Pericardium fibroblast (primary cell): ENCODE data around the gene ZNF692. TPM values are rescaled to one million over a fixed set of nuclear protein-coding genes. Genes with fewer than 3 reads are reported as not detected.

ENCODE experiments used
- total RNA-seq: library from RNA; depleted of rRNA; stranded (reverse); fragments of >200 nt; gene quantifications from 2 replicates; pipeline ENCODE4 v1.2.3, GENCODE V29; 2015

The ZNF692 gene
- total RNA-seq: 14.3 and 34.2 TPM in 2 replicates

DNA sequence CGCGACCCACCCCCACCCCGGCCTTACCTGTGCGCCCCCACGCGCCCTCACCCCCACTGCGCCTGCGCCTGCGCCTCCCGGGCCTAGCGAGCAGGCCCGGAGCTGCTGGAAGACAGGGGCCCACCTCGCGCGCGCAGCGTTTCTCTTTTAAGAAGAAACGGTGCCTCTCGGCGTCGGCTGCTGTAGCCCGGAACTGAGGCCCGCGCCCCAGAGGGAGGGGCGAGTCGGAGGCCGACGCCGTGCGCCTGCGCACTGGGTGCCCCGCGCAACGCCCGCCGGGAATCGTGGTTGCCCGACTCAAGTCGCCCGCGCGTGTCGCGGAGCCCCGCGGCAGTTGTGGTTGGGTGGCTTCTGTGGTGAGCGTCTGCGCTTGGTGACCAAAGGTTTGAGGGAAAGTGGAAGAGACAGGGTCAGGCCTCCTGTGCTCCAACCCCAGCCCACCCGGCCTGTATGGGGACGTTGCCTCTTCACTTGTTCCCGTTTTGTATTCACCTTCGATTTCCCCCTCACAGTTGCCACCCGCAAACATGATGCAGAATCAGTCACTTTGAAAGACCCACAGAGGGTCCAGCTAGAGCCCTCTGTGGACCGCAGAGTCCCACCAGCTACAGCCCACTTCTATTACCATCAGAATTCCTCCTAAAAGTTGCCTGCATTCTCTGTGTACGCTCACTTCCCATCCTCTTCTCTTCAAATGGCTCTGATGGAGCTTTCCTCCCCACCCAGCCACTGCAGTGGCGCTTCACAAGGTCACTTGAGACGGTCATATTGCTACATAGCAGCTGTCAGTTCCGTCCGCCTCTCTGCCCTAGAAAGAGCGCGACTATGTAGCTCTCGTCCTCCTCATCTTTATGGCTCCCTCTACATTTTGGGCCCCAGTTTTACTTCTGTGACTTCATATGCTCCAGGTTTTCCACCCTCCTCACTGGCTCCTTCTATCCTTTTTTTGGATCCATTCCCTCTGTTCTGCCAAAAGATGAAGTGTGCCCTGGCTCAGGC is at the start of gene ZNF692:
ZNF692 (minus strand) TSS at position 195 of the 999 bp plus-strand sequence. CDS start 776 bp downstream, outside the sequence.

GRCh38 chr1:248906009-248906752 is 47.3 kb upstream of the ZNF692 start, which contains the start of gene PGBD2:
TSS of gene PGBD2 (plus strand) at chr1:248906235. CDS start at chr1:248913863, 7,628 bp downstream.

DNA sequence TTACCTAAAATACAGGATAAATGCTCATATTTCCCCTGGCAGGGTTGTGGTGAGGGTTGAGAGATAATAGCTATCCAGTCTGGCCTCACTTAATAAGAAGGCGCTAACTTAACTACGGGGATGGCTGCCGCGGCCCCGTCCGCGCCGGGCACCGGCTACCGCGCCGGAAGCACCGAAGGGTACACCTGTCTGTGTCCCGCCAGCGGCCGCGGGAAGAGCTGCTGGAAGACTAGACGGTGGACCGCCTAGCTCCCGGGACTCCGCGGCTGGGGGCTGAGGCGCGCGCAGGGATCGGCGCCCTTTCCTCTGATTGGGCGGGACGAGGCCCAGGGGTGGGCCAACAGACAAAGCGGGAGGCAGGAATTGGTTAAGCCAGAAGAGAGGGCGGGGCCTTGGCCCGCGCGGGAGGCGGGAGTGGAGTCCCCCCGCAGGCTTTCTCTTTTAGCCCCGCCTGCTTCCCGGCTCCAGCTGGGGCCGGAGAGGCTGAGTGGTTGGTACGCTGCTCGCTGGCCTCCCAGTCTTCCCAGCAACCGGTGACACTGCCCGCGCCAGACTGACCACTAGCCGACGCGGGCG is 21.0 kb downstream of the ZNF692 start, which contains the start of gene ZNF672:
ZNF672 (plus strand) TSS at position 444 of the 576 bp plus-strand sequence. CDS start 9,051 bp downstream, outside the sequence.

GRCh38 chr1:248825909-248826760 is 32.8 kb downstream of the ZNF692 start, which contains the start of gene SH3BP5L:
TSS of gene SH3BP5L (minus strand) at chr1:248825915. CDS start at chr1:248824935, 980 bp downstream.

Other genes with a start within 250 kb of the ZNF692 start
- not detected in 2 replicates for gene OR2T11, start 224.0 kb downstream of the ZNF692 start, total RNA-seq
- gene OR2T35, start 213.8 kb downstream of the ZNF692 start, total RNA-seq: not detected in 2 replicates
- not detected in 2 replicates for gene OR2T27, start 203.6 kb downstream of the ZNF692 start, total RNA-seq
- gene OR14I1, start 156.3 kb downstream of the ZNF692 start, total RNA-seq: not detected in 2 replicates
- gene LYPD8, start 103.3 kb downstream of the ZNF692 start, total RNA-seq: not detected in 2 replicates
- gene SH3BP5L, start 33.2 kb downstream of the ZNF692 start, total RNA-seq: 14.3 and 23.2 TPM in 2 replicates
- gene ZNF672, start 20.9 kb downstream of the ZNF692 start, total RNA-seq: 17.2 and 20.5 TPM in 2 replicates
- 1.4 and 5.4 TPM in 2 replicates for gene PGBD2, start 47.1 kb upstream of the ZNF692 start, total RNA-seq